ENCODE results near the gene S100B. TPM values are rescaled to one million over a fixed set of nuclear protein-coding genes. Genes with fewer than 3 reads are reported as not detected.
A peak's percentile ranks its signal among the peaks of the same experiment; 100 is the strongest.

The S100B gene
- total and polyA plus RNA-seq, 9 of the 15 experiments (the other 6 are each of a cell fraction or from before 2014, with no cell fraction given), result not detected

DNA sequence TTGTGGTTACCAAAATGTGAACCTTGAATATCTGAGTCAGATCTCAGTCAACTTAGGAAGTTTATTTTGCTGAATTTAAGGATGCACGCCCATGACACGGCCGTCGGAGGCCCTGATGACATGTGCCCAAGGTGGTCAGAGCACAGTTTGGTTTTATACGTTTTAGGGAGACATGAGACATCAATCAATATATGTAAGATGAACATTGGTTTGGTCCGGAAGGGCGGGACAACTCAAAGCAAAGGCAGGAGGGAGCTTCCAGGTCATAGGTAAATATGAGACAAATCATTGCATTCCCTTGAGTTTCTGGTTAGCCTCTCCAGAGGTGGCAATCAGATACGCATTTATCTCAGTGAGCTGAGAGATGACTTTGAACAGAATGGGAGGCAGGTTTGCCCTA is 29.5 kb upstream of the S100B start (continued):
- TF ChIP-seq, protein P1, sequence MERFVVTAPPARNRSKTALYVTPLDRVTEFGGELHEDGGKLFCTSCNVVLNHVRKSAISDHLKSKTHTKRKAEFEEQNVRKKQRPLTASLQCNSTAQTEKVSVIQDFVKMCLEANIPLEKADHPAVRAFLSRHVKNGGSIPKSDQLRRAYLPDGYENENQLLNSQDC (CRISPR knock-in tag; IDR thresholded peaks at IDR 0.05), result no peak
- TF ChIP-seq BRD4 (IDR thresholded peaks at IDR 0.05) (0 out of 2 replicates have a peak, but pooled peaks have one; percentile 1), FOXA3 (CRISPR knock-in tag; conservative IDR thresholded peaks at IDR 0.05 in 1 of 2, IDR thresholded peaks at IDR 0.05 in 1 of 2) (0 out of 4 replicates have a peak, but pooled peaks of 1 of the 2 experiments have one; percentile 23), DNMT1 (IDR thresholded peaks at IDR 0.05) (0 out of 2 replicates have a peak, but pooled peaks have one; percentile 3), GABPA (tag; conservative IDR thresholded peaks at IDR 0.05; ENCODE audit: low read depth) (peak; percentile 58), ZNF584 (CRISPR knock-in tag; IDR thresholded peaks at IDR 0.05; ENCODE audit: low read depth) (no peak), BACH1 (tag; IDR thresholded peaks at IDR 0.05) (peak; percentile 66; the same call in 1 of the 2 replicates), ZFP30 (CRISPR knock-in tag; IDR thresholded peaks at IDR 0.05; ENCODE audit: borderline replicate concordance) (no peak), NFIX (CRISPR knock-in tag; IDR thresholded peaks at IDR 0.05; ENCODE audit: low read depth) (no peak)
- TF ChIP-seq, protein P2, sequence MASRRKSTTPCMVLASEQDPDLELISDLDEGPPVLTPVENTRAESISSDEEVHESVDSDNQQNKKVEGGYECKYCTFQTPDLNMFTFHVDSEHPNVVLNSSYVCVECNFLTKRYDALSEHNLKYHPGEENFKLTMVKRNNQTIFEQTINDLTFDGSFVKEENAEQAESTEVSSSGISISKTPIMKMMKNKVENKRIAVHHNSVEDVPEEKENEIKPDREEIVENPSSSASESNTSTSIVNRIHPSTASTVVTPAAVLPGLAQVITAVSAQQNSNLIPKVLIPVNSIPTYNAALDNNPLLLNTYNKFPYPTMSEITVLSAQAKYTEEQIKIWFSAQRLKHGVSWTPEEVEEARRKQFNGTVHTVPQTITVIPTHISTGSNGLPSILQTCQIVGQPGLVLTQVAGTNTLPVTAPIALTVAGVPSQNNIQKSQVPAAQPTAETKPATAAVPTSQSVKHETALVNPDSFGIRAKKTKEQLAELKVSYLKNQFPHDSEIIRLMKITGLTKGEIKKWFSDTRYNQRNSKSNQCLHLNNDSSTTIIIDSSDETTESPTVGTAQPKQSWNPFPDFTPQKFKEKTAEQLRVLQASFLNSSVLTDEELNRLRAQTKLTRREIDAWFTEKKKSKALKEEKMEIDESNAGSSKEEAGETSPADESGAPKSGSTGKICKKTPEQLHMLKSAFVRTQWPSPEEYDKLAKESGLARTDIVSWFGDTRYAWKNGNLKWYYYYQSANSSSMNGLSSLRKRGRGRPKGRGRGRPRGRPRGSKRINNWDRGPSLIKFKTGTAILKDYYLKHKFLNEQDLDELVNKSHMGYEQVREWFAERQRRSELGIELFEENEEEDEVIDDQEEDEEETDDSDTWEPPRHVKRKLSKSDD (conservative IDR thresholded peaks at IDR 0.05; ENCODE audit: low read length), result no peak
- TF ChIP-seq, protein P3, sequence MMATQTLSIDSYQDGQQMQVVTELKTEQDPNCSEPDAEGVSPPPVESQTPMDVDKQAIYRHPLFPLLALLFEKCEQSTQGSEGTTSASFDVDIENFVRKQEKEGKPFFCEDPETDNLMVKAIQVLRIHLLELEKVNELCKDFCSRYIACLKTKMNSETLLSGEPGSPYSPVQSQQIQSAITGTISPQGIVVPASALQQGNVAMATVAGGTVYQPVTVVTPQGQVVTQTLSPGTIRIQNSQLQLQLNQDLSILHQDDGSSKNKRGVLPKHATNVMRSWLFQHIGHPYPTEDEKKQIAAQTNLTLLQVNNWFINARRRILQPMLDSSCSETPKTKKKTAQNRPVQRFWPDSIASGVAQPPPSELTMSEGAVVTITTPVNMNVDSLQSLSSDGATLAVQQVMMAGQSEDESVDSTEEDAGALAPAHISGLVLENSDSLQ (IDR thresholded peaks at IDR 0.05), result peak; percentile 64; the same call in 1 of the 2 replicates
- TF ChIP-seq, protein P4, sequence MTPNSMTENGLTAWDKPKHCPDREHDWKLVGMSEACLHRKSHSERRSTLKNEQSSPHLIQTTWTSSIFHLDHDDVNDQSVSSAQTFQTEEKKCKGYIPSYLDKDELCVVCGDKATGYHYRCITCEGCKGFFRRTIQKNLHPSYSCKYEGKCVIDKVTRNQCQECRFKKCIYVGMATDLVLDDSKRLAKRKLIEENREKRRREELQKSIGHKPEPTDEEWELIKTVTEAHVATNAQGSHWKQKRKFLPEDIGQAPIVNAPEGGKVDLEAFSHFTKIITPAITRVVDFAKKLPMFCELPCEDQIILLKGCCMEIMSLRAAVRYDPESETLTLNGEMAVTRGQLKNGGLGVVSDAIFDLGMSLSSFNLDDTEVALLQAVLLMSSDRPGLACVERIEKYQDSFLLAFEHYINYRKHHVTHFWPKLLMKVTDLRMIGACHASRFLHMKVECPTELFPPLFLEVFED (CRISPR knock-in tag; conservative IDR thresholded peaks at IDR 0.05), result no peak
- TF ChIP-seq, protein P5, sequence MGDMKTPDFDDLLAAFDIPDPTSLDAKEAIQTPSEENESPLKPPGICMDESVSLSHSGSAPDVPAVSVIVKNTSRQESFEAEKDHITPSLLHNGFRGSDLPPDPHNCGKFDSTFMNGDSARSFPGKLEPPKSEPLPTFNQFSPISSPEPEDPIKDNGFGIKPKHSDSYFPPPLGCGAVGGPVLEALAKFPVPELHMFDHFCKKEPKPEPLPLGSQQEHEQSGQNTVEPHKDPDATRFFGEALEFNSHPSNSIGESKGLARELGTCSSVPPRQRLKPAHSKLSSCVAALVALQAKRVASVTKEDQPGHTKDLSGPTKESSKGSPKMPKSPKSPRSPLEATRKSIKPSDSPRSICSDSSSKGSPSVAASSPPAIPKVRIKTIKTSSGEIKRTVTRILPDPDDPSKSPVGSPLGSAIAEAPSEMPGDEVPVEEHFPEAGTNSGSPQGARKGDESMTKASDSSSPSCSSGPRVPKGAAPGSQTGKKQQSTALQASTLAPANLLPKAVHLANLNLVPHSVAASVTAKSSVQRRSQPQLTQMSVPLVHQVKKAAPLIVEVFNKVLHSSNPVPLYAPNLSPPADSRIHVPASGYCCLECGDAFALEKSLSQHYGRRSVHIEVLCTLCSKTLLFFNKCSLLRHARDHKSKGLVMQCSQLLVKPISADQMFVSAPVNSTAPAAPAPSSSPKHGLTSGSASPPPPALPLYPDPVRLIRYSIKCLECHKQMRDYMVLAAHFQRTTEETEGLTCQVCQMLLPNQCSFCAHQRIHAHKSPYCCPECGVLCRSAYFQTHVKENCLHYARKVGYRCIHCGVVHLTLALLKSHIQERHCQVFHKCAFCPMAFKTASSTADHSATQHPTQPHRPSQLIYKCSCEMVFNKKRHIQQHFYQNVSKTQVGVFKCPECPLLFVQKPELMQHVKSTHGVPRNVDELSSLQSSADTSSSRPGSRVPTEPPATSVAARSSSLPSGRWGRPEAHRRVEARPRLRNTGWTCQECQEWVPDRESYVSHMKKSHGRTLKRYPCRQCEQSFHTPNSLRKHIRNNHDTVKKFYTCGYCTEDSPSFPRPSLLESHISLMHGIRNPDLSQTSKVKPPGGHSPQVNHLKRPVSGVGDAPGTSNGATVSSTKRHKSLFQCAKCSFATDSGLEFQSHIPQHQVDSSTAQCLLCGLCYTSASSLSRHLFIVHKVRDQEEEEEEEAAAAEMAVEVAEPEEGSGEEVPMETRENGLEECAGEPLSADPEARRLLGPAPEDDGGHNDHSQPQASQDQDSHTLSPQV (IDR thresholded peaks at IDR 0.05), result peak; percentile 22; the same call in 1 of the 2 replicates
- TF ChIP-seq, protein P6, sequence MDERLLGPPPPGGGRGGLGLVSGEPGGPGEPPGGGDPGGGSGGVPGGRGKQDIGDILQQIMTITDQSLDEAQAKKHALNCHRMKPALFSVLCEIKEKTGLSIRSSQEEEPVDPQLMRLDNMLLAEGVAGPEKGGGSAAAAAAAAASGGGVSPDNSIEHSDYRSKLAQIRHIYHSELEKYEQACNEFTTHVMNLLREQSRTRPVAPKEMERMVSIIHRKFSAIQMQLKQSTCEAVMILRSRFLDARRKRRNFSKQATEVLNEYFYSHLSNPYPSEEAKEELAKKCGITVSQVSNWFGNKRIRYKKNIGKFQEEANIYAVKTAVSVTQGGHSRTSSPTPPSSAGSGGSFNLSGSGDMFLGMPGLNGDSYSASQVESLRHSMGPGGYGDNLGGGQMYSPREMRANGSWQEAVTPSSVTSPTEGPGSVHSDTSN (CRISPR knock-in tag; IDR thresholded peaks at IDR 0.05; ENCODE audit: low read depth), result no peak
- TF ChIP-seq, protein P6 (tag; conservative IDR thresholded peaks at IDR 0.05; ENCODE audit: low read depth), result peak; percentile 32; the same call in 1 of the 2 replicates

Data from K562 (cell line).